Right lobe of liver (tissue), 6 donors: ENCODE results near the gene VENTX. TPM values are rescaled to one million over a fixed set of nuclear protein-coding genes. Genes with fewer than 3 reads are reported as not detected.

Source experiments
- ATAC-seq, 4 donors: fragments of 200-7000 bp; cut with Tn5 transposase; one replicate each; pipeline ENCODE4 v1.9.1; 2020; ENCODE audit warnings: mild to moderate bottlenecking in 4 of 4, moderate library complexity in 4 of 4
- DNase-seq, 3 donors: peaks; one replicate each; pipeline ENCODE4 v3.0.0-alpha.2; 2020
- H3K27ac ChIP-seq, 3 donors: fragments of 200-600 bp; one replicate each; pipeline ENCODE4 v1.8.0; 2022
- H3K27me3 ChIP-seq, 2 donors: fragments of 200-600 bp; one replicate each; pipeline ENCODE4 v1.8.0; 2022
- H3K36me3 ChIP-seq, 4 donors: fragments of 200-600 bp; sonication (generic) in 1 of 4; one replicate each; pipeline versions ENCODE4 v1.5.1 to v1.8.0; 2017 to 2022; ENCODE audit warnings: control low read depth in 1 of 4
- H3K4me1 ChIP-seq, 4 donors: fragments of 200-600 bp; sonication (generic) in 1 of 4; one replicate each; pipeline versions ENCODE4 v1.5.1 to v1.8.0; 2017 to 2022; ENCODE audit warnings: control low read depth in 1 of 4
- H3K4me3 ChIP-seq, 3 donors: fragments of 200-600 bp; one replicate each; pipeline ENCODE4 v1.8.0; 2022
- H3K9me3 ChIP-seq, 4 donors: fragments of 200-600 bp; sonication (generic) in 1 of 4; one replicate each; pipeline versions ENCODE4 v1.5.1 to v1.8.0; 2017 to 2022; ENCODE audit warnings: control low read depth in 1 of 4
- CTCF ChIP-seq, 4 donors: fragments of 200-600 bp in 3 of 4; fragments of 450-650 bp in 1 of 4; IDR thresholded peaks; one replicate each; pipeline versions ENCODE4 v1.5.1 to v1.8.0; 2016 to 2022; ENCODE audit warnings: antibody characterized with exemption in 4 of 4, mild to moderate bottlenecking in 2 of 4
- POLR2A ChIP-seq: fragments of 450-650 bp; IDR thresholded peaks from one replicate; pipeline ENCODE4 v1.6.1; 2017; ENCODE audit warnings: antibody characterized with exemption, mild to moderate bottlenecking
- WGBS: methylation state at CpG from one replicate; pipeline ENCODE4 v1.1.6; 2018; ENCODE audit warnings: low coverage, low lambda C conversion rate; ENCODE audit not compliant: insufficient coverage; ENCODE audit errors: missing lambda C conversion rate; 5-methylcytosine and 5-hydroxymethylcytosine counted together
- intact Hi-C, 2 donors: fragments of 100-400 bp; cut with DNase I; formaldehyde crosslinking; loops; one replicate each; pipeline versions ENCODE4 v1.11.2 to v1.14.1; 2022
- total RNA-seq, 6 experiments: library from RNA; depleted of rRNA in 2 of 6; stranded (reverse); fragments of >200 nt in 2 of 6; fragmentation: NEBNext Ultra II Directional in 3 of 6; extraction: Animal tissue kit (Norgen Biotek cat#: 25700) in 3 of 6; gene quantifications; one replicate each; pipeline versions ENCODE4 v1.1.0 to v1.2.4, GENCODE V29; 2016 to 2023
- donor health status: DM: no; HTN: yes; CAD: no.
- donor health status: DM: no; HTN: no; CAD: no.
- donor health status: DM: no; HTN: no; CAD: no.
- donor health status: DM: no; HTN: yes; CAD: no.
- donor health status: DM: no; HTN: yes; CAD: no.

VENTX gene
- total RNA-seq, 6 experiments from 2014 or later, result 0.09 to 0.38 (median 0.19) TPM

- WGBS, result 58% methylated on average over 5 of the region's 13 CpGs
- DNase-seq, result no peak
- intact Hi-C loops, result no loop called here
These were observed 16.9 kb downstream of the VENTX start for GRCh38 chr10:133254421-133255120.

DNA sequence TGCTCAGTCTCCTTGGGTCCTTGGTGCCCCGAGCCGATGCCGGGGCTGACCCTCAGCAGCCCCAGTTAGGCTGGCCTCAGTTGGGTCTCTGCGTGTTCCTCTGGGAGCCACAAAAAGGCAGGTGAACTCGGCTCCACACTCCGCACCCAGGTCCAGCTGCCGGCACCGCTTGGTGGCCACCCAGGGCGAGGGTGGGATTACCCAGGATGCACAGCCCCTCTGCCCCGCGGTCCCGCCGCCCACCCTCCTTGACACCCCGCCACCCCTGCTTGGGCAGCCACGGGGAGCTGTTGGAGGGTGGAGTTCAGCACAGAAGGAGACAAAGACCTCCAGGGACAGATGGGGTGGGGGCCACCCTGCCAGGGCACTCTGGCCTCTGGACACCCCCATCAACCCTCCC, 17.7 kb downstream of the VENTX start:
- peaks cover 0 to 9% (median 0%) of the 10 kb centered on the region in 4 donors for H3K4me1 ChIP-seq
- no peaks in the 10 kb centered on the region for H3K9me3 ChIP-seq
- WGBS, result no CpG with 5 or more reads among the region's 15 CpGs
- no peak overlapping the region for H3K27ac ChIP-seq
- ATAC-seq (no peak), DNase-seq (no peak)
- H3K36me3 ChIP-seq, result no peaks in the 10 kb centered on the region
- no peaks in the 10 kb centered on the region for H3K27me3 ChIP-seq
- intact Hi-C loops, result no loop called here
- TF ChIP-seq CTCF (IDR thresholded peaks at IDR 0.05), result no peak
- TF ChIP-seq POLR2A, result no peak
- H3K4me3 ChIP-seq, result no peak overlapping the region

More at GRCh38 chr10:133254421-133255120, 16.9 kb downstream of the VENTX start:
- no peaks in the 10 kb centered on the region for H3K36me3 ChIP-seq
- no peak overlapping the region for H3K4me3 ChIP-seq
- peaks cover 0 to 9% (median 0%) of the 10 kb centered on the region in 4 donors for H3K4me1 ChIP-seq
- H3K27ac ChIP-seq, result no peak overlapping the region
- no peaks in the 10 kb centered on the region for H3K27me3 ChIP-seq
- ATAC-seq, result no peak
- H3K9me3 ChIP-seq, result no peaks in the 10 kb centered on the region
- TF ChIP-seq POLR2A (no peak), CTCF (IDR thresholded peaks at IDR 0.05) (no peak)

GRCh38 chr10:133257489-133258065, 19.9 kb downstream of the VENTX start:
- H3K9me3 ChIP-seq, result no peaks in the 10 kb centered on the region
- intact Hi-C loops, result no loop called here
- peak; percentile 48 to 58 (median 52) for ATAC-seq
- peak; percentile 75 to 85 (median 83) for DNase-seq
- H3K4me1 ChIP-seq, result peaks cover 0 to 12% (median 0%) of the 10 kb centered on the region in 4 donors
- TF ChIP-seq POLR2A, result no peak
- TF ChIP-seq CTCF (IDR thresholded peaks at IDR 0.05), result peak in 3 of 4 donors; percentile 38 to 47 (median 42)
- no peaks in the 10 kb centered on the region for H3K36me3 ChIP-seq
- H3K4me3 ChIP-seq, result no peak overlapping the region
- 2% methylated on average over 17 of the region's 27 CpGs for WGBS
- H3K27ac ChIP-seq, result no peak overlapping the region
- H3K27me3 ChIP-seq, result no peaks in the 10 kb centered on the region

DNA sequence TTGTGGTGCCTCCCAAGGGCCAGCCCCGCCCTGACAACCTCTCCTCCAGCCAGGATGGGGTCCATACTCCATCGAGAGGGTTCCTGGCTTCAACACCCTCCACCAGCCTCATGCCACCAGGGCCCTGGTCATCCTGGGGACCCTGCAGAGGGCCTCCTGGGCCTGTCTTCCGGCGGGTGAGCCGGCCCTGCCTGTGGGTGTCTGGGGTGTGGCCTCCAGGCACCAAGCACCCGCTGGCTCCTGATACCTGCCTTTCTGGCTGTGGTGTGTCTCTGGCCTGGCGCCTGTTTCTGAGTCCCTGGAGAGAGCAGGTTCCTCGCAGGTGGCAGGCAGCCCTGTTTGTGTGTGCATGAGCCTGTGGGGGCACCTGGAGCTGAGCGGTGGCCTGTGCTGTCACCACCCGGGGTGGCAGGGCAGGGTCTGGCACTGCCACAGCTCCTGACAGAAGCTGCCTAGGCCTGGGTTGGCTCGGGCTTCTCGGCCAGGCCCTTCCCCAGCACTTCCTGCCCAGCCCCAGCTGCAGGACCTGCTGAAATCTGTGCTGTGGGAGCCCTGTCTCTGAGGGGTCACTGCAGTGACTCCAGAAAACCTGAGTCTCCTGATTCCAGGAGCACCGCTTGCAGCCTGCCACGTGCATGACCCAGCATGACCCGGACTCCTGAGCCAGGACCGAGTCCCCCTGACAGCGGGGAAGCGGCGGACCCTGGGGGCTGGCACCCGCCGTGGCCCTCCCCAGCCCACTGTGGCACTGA, 20.6 kb downstream of the VENTX start:
- H3K4me3 ChIP-seq, result no peak overlapping the region
- TF ChIP-seq POLR2A (no peak), CTCF (IDR thresholded peaks at IDR 0.05) (no peak)
- DNase-seq (no peak), ATAC-seq (no peak)
- H3K36me3 ChIP-seq, result no peaks in the 10 kb centered on the region
- WGBS, result 20% methylated on average over 1 of the region's 21 CpGs
- intact Hi-C loops, result no loop called here
- peaks cover 0 to 12% (median 0%) of the 10 kb centered on the region in 4 donors for H3K4me1 ChIP-seq
- H3K27ac ChIP-seq, result peak overlapping the region in 2 of 3 donors; percentile 4 to 28
- no peaks in the 10 kb centered on the region for H3K27me3 ChIP-seq
- H3K9me3 ChIP-seq, result no peaks in the 10 kb centered on the region
